Sciatic nerve (tissue), 2 donors: ENCODE data around the gene MTERF4. TPM values are rescaled to one million over a fixed set of nuclear protein-coding genes. Genes with fewer than 3 reads are reported as not detected.

Experiments
- ATAC-seq: fragments of 200-7000 bp; cut with Tn5 transposase; one replicate; pipeline ENCODE4 v1.9.1; 2020; ENCODE audit warnings: mild to moderate bottlenecking, moderate library complexity
- DNase-seq: peaks from one replicate; pipeline ENCODE4 v3.0.0-alpha.2; 2020; ENCODE audit warnings: low spot score
- intact Hi-C: fragments of 100-400 bp; cut with DNase I; formaldehyde crosslinking; loops from one replicate; pipeline ENCODE4 v1.14.2; 2022
- total RNA-seq: library from RNA; stranded (reverse); fragmentation: NEBNext Ultra II Directional; extraction: Animal tissue kit (Norgen Biotek cat#: 25700); gene quantifications from one replicate; pipeline ENCODE4 v1.2.1, GENCODE V29; 2021
- donor health status: DM: no; HTN: no; CAD: no.
- donor health status: DM: no; HTN: no; CAD: no.

MTERF4 gene
- total RNA-seq, 1 donor from 2014 or later = 33.5 TPM

GRCh38 chr2:241064008-241064801, 37.9 kb downstream of the MTERF4 start:
- DNase-seq (peak; percentile 63), ATAC-seq (no peak)
- intact Hi-C loops = no loop called here

DNA sequence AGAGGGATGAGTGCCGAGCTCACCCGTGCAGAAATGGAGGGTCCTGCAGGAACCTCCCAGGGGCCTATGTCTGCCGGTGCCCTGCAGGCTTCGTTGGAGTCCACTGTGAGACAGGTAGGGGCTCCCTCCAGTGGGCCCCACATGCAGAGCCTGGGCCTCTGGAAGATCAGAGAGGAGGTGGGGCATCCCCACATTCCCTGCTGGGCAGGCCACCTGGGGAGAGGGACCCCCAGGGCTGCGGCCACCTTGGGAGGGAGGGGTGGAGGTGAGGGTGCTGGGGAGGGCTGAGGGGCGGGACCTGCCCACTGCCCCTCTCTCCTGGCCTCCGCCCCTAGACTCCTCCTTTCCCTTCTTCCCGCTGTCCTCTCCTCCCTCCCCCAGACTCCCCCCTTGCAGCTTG, 38.5 kb downstream of the MTERF4 start:
- peak; percentile 2 for ATAC-seq
- DNase-seq = no peak
- intact Hi-C loops = no loop called here

DNA sequence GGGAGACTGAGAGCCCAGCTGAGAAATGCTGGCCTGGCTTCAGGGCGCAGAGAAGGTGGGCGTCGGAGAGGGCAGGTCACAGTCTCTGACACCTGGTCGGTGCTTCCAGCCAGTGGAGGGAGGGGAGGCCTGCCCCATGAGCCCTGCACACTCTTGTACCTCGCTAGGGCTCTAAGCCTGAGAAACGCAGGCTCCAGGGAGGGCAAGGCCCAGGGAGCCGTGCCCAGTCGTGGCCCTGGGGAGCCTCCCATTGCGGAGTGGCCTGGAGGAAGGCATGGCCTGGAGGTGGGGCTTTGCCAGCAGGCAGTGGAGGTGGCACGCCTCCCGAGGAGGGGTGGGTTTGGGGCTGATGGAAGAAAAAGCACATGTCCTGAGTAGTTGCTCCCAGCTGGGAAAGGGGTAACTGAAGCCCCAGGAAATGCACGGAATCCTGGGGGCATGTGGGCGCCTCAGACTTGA, 39.0 kb downstream of the MTERF4 start:
- ATAC-seq = peak; percentile 16
- intact Hi-C loops = no loop called here
- DNase-seq = no peak

DNA sequence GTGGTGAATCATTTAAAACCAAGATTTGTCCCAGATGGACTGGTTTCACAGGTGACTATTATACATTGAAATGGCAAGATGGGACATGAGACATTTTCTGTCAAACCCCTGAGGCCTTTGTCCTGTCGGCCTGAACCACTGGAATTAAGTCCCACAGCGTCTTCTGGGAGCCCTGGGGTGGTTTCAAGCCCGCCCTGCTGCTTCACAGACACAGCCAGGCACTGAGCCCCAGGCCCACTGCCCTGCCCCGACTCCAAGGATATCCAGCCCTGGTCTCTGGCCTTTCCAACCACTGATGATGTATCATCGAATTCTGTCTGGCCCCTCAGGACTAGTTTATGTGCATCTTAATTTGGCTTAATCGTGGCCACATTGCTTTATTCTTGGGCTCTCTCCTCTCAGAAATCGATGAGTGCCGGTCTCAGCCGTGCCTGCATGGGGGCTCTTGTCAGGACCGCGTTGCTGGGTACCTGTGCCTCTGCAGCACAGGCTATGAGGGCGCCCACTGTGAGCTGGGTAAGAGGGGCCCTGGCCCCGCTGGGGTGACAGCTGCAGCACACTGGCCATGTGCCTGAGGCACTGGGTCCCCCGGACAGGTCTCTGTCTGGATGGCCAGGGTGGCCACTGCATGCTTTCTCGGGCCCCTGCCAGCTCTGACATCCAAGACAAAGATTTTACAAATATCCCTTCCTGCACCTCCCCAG, 39.5 kb downstream of the MTERF4 start:
- intact Hi-C loops = no loop called here
- no peak for DNase-seq
- ATAC-seq = peak; percentile 3

- DNase-seq = no peak
- intact Hi-C loops = no loop called here
- ATAC-seq = peak; percentile 64
These were observed 40.8 kb downstream of the MTERF4 start for GRCh38 chr2:241061275-241061674.

- ATAC-seq = no peak
- intact Hi-C loops = no loop called here
- no peak for DNase-seq
These were observed 48.4 kb downstream of the MTERF4 start for GRCh38 chr2:241053576-241054251.

- peak; percentile 9 for ATAC-seq
- peak; percentile 50 for DNase-seq
- intact Hi-C loops = no loop called here
These were observed 49.3 kb downstream of the MTERF4 start for GRCh38 chr2:241052677-241053360.

DNA sequence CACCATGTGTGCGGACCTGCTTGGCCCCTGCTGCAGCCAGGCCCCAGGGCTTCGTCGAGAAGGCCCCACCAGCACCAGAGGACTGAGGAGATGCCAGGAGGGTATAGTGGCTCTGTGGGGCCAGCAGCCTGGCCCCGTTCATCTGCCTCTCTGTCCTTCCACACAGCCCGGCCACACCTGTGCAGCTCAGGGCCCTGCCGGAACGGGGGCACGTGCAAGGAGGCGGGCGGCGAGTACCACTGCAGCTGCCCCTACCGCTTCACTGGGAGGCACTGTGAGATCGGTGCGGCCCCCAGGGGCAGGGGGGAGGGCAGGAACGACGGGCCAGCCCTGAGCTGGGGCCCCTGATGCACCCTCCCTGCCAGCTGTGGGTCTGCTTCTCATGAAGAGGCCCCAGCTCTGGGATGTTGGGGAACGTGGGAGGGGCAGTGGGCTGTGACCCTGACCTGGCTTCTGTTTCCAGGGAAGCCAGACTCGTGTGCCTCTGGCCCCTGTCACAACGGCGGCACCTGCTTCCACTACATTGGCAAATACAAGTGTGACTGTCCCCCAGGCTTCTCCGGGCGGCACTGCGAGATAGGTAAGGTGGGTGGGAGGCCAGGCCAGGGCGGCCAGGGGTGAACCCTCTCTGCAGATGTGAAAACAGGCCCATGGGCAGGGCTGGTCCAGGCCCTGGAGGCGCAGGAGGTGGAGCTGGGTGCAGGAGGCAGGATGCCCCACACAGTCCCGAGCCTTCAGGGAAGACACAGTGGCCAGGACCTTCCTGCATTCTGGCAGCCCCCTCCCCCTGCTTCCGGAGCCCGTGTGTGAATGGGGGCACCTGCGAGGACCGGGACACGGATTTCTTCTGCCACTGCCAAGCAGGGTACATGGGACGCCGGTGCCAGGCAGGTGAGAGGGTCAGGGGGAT, 50.3 kb downstream of the MTERF4 start:
- ATAC-seq (no peak), DNase-seq (peak; percentile 50)
- intact Hi-C loops = no loop called here

DNA sequence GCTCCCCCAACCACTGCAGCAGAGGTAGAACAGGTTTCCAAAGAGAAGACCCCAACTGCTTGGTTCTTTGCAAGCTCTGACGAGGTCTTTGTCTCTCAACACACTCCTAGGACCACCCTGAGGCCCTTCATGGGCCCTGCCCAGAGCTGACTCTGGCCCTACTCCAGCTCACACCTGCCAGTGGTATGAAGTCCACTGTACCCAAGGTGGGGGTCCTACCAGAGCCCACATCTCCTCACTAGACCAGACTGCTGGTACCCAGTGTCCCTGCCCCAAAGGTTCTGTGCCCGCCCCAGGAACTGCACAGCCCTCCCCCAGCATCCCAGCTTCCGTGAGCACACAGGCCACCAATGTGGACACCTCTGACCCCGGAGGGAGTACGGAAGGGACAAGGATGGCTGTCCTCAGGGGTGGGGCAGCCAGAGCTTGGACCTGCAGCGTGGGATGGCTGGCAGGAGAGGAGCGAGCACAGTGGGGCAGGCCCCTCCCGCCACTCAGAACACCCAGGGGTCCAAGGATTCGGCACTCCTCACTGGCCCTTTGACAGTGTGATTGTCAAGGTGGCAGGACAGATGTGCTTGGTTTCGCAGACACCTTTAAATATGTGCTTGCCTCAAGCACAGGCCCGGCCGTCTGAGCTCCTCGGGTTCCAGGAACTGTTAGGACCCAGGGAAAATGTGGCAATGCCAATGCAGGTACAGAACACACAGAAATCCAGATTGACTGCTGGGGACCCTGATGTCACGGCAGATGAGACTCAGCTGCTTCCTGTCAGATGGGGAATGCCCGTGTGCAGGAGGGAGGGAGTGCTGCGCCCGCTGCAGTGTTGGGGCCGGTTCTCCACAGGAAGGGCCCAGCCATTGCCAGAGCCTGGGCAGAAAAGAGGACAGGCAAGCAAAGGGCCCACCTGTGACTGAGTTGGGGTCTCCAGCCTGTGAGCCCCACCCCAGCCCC, 51.2 kb downstream of the MTERF4 start:
- ATAC-seq (no peak), DNase-seq (peak; percentile 49)
- intact Hi-C loops = no loop called here

- DNase-seq (peak; percentile 52), ATAC-seq (no peak)
- intact Hi-C loops = no loop called here
These were observed 52.1 kb downstream of the MTERF4 start for GRCh38 chr2:241049739-241050623.

DNA sequence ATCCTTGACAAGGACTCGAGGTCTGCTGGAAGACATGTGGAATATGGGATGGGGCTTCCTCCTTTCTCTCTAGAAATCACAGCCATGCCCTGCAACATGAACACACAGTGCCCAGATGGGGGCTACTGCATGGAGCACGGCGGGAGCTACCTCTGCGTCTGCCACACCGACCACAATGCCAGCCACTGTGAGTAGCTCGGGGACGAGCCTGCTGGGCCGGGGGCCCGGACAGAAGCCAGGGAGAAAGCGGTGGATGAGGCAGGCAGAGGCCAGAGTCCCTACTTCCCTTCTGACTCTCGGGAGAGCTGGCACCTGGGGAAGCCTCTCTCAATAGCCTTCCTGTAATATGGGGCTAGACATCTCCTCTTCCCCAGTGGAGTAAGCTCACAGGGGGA, 53.1 kb downstream of the MTERF4 start:
- intact Hi-C loops = no loop called here
- ATAC-seq (no peak), DNase-seq (no peak)

GRCh38 chr2:241048149-241048948, 53.7 kb downstream of the MTERF4 start:
- DNase-seq (peak; percentile 55), ATAC-seq (no peak)
- intact Hi-C loops = no loop called here

DNA sequence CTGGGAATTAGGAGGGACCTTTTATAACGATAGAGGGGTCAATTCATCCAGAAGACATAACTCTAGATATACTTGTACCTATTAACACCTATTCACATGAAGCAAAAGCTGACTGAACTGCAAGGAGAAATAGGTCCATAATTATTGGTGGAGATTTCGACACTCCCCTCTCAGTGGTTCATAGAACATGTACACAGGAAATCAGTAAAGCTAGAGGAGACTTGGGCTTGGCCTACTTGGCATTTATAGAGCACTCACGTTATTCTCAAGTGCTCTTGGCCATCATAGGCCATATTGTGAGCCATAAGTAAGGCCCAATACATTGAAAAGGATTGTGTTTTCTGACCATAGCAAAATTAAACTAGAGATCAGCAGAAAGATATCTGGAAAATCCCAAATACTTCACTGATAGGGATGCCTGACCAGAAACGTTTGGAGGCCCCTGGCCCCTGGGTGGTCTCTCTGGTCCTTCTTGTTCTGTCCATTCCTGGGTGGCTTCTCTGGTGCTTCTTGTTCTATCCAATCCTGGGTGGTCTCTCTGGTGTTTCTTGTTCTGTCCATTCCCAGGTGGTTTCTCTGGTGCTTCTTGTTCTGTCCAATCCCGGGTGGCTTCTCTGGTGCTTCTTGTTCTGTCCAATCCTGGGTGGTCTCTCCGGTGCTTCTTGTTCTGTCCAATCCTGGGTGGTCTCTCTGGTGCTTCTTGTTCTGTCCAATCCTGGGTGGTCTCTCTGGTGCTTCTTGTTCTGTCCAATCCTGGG, 54.7 kb downstream of the MTERF4 start:
- intact Hi-C loops = no loop called here
- DNase-seq (no peak), ATAC-seq (no peak)
